SK-N-MC (cell line): ENCODE data around the gene CEACAM1.
"Not testable (repeated sequence)": the region's sequence is repeated elsewhere in the genome, so short reads cannot be mapped to it uniquely, and the experiment has no call there.

ENCODE experiments used
- DNase-seq: peaks from one replicate; pipeline ENCODE4 v3.0.0-alpha.2; 2011; ENCODE audit warnings: low read depth, low spot score
- H3K27ac ChIP-seq: fragments of 200-600 bp; sonication (generic); 2 replicates; pipeline ENCODE4 v1.5.1; 2016; ENCODE audit warnings: mixed run types
- H3K36me3 ChIP-seq: fragments of 200-600 bp; sonication (generic); 2 replicates; pipeline ENCODE4 v1.6.1; 2017; ENCODE audit warnings: antibody characterized with exemption, low read length, mixed read lengths; ENCODE audit not compliant: insufficient read depth
- H3K4me3 ChIP-seq: fragments of 200-600 bp; sonication (generic); 2 replicates; pipeline ENCODE4 v1.5.1; 2016
- H3K9ac ChIP-seq: fragments of 200-600 bp; sonication (generic); 2 replicates; pipeline ENCODE4 v1.8.0; 2017; ENCODE audit warnings: mixed run types, mixed read lengths; ENCODE audit not compliant: insufficient read length
- H3K9me3 ChIP-seq: fragments of 200-600 bp; sonication (generic); 2 replicates; pipeline ENCODE4 v1.6.1; 2017; ENCODE audit warnings: low read depth, mild to moderate bottlenecking, antibody characterized with exemption, low read length, moderate library complexity, mixed read lengths
- EZH2 ChIP-seq: fragments of 200-600 bp; sonication (generic); IDR thresholded peaks from one replicate; pipeline ENCODE4 v1.6.1; 2017; ENCODE audit warnings: antibody characterized with exemption
- FOXP2 ChIP-seq: optimal IDR thresholded peaks from 2 replicates; pipeline ENCODE3; 2011; ENCODE audit warnings: mild to moderate bottlenecking, moderate library complexity; ENCODE audit not compliant: insufficient read depth; ENCODE audit errors: extremely low read length, control extremely low read depth
- POLR2AphosphoS5 ChIP-seq: IDR thresholded peaks from 2 replicates; pipeline ENCODE4 v1.6.1; 2012; ENCODE audit warnings: mild to moderate bottlenecking, low read depth, low read length, borderline replicate concordance

Gene CEACAM1

GRCh38 chr19:42553292-42554045, 25.2 kb upstream of the CEACAM1 start:
- H3K9me3 ChIP-seq, result no peaks in the 10 kb centered on the region
- no peaks in the 10 kb centered on the region for H3K36me3 ChIP-seq
- no peak for TF ChIP-seq EZH2
- TF ChIP-seq FOXP2, result no peak
- TF ChIP-seq POLR2AphosphoS5, result no peak
- H3K4me3 ChIP-seq, result no peak overlapping the region
- DNase-seq, result no peak
- H3K9ac ChIP-seq, result no peak overlapping the region
- no peak overlapping the region for H3K27ac ChIP-seq

GRCh38 chr19:42552086-42553065, 24.1 kb upstream of the CEACAM1 start:
- no peaks in the 10 kb centered on the region for H3K9me3 ChIP-seq
- H3K27ac ChIP-seq, result no peak overlapping the region
- H3K9ac ChIP-seq, result no peak overlapping the region
- no peak for TF ChIP-seq FOXP2
- TF ChIP-seq POLR2AphosphoS5, result no peak
- TF ChIP-seq EZH2, result no peak
- DNase-seq, result no peak
- H3K4me3 ChIP-seq, result no peak overlapping the region
- no peaks in the 10 kb centered on the region for H3K36me3 ChIP-seq

- not testable (repeated sequence) for H3K9ac ChIP-seq, H3K27ac ChIP-seq, H3K36me3 ChIP-seq, H3K4me3 ChIP-seq, DNase-seq, H3K9me3 ChIP-seq
Observed at GRCh38 chr19:42550521-42550920, 22.2 kb upstream of the CEACAM1 start.

GRCh38 chr19:42549067-42549466, 20.8 kb upstream of the CEACAM1 start:
- not testable (repeated sequence) for H3K9me3 ChIP-seq, H3K27ac ChIP-seq, H3K36me3 ChIP-seq, DNase-seq, H3K4me3 ChIP-seq, H3K9ac ChIP-seq

GRCh38 chr19:42548552-42548951, 20.3 kb upstream of the CEACAM1 start:
- no peak for DNase-seq
- H3K9me3 ChIP-seq, result no peaks in the 10 kb centered on the region

GRCh38 chr19:42547929-42548328, 19.6 kb upstream of the CEACAM1 start:
- Histone ChIP-seq H3K36me3 (no peaks in the 10 kb centered on the region), H3K4me3 (no peak overlapping the region), H3K9me3 (no peaks in the 10 kb centered on the region), H3K27ac (no peak overlapping the region), H3K9ac (no peak overlapping the region)
- no peak for TF ChIP-seq POLR2AphosphoS5
- TF ChIP-seq FOXP2, result no peak
- no peak for TF ChIP-seq EZH2
- no peak for DNase-seq

More at GRCh38 chr19:42548552-42548951, 20.3 kb upstream of the CEACAM1 start:
- Histone ChIP-seq H3K36me3 (no peaks in the 10 kb centered on the region), H3K4me3 (no peak overlapping the region), H3K27ac (no peak overlapping the region), H3K9ac (no peak overlapping the region)
- TF ChIP-seq POLR2AphosphoS5 (no peak), FOXP2 (no peak), EZH2 (no peak)

GRCh38 chr19:42546831-42547500, 18.7 kb upstream of the CEACAM1 start:
- no peak for DNase-seq
- Histone ChIP-seq H3K36me3 (no peaks in the 10 kb centered on the region), H3K4me3 (no peak overlapping the region), H3K9ac (no peak overlapping the region), H3K27ac (no peak overlapping the region), H3K9me3 (no peaks in the 10 kb centered on the region)
- no peak for TF ChIP-seq FOXP2
- TF ChIP-seq EZH2, result no peak
- TF ChIP-seq POLR2AphosphoS5, result no peak

- Histone ChIP-seq H3K36me3 (no peaks in the 10 kb centered on the region), H3K27ac (no peak overlapping the region), H3K4me3 (no peak overlapping the region), H3K9ac (no peak overlapping the region), H3K9me3 (no peaks in the 10 kb centered on the region)
- no peak for DNase-seq
- TF ChIP-seq FOXP2 (no peak), EZH2 (no peak), POLR2AphosphoS5 (no peak)
Observed at GRCh38 chr19:42544146-42544545, 15.9 kb upstream of the CEACAM1 start.
